Endothelial cell (in vitro differentiated cells): ENCODE measurements around the gene PP2D1. TPM values are rescaled to one million over a fixed set of nuclear protein-coding genes. Genes with fewer than 3 reads are reported as not detected.

Experiments used
- DNase-seq: peaks from one replicate; pipeline ENCODE4 v3.0.0; 2021; ENCODE audit warnings: low spot score
- H3K27ac Mint-ChIP-seq: one replicate; pipeline ENCODE4 v1.8.0; 2021; ENCODE audit warnings: mixed read lengths, inconsistent platforms; ENCODE audit not compliant: unreplicated experiment
- H3K27me3 Mint-ChIP-seq: one replicate; pipeline ENCODE4 v1.8.0; 2021; ENCODE audit warnings: mild to moderate bottlenecking, moderate library complexity, mixed read lengths, inconsistent platforms; ENCODE audit not compliant: unreplicated experiment
- H3K36me3 Mint-ChIP-seq: one replicate; pipeline ENCODE4 v1.8.0; 2021; ENCODE audit warnings: mild to moderate bottlenecking, low read depth, mixed read lengths, inconsistent platforms; ENCODE audit not compliant: unreplicated experiment
- H3K4me1 Mint-ChIP-seq: one replicate; pipeline ENCODE4 v1.8.0; 2021; ENCODE audit warnings: mild to moderate bottlenecking, mixed read lengths, inconsistent platforms; ENCODE audit not compliant: unreplicated experiment
- H3K4me3 Mint-ChIP-seq: one replicate; pipeline ENCODE4 v1.8.0; 2021; ENCODE audit warnings: mild to moderate bottlenecking, mixed read lengths, inconsistent platforms; ENCODE audit not compliant: unreplicated experiment
- H3K9me3 Mint-ChIP-seq: one replicate; pipeline ENCODE4 v1.8.0; 2021; ENCODE audit warnings: mixed read lengths, inconsistent platforms; ENCODE audit not compliant: unreplicated experiment
- CTCF ChIP-seq: fragments of 200-600 bp; sonication (generic); IDR thresholded peaks from one replicate; pipeline ENCODE4 v1.5.0; 2021; ENCODE audit warnings: antibody characterized with exemption; ENCODE audit not compliant: unreplicated experiment
- long read RNA-seq: library from polyadenylated mRNA; unstranded; transcript quantifications from one replicate; pipeline ENCODE4 v2.0.0, GENCODE V29; 2020; ENCODE audit not compliant: unreplicated experiment
- total RNA-seq: library from RNA; stranded (reverse); fragmentation: NEBNext Ultra II Directional; extraction: Animal tissue kit (Norgen Biotek cat#: 25700); gene quantifications from one replicate; pipeline ENCODE4 v1.2.1, GENCODE V29; 2021; ENCODE audit not compliant: unreplicated experiment

Gene PP2D1, protein sequence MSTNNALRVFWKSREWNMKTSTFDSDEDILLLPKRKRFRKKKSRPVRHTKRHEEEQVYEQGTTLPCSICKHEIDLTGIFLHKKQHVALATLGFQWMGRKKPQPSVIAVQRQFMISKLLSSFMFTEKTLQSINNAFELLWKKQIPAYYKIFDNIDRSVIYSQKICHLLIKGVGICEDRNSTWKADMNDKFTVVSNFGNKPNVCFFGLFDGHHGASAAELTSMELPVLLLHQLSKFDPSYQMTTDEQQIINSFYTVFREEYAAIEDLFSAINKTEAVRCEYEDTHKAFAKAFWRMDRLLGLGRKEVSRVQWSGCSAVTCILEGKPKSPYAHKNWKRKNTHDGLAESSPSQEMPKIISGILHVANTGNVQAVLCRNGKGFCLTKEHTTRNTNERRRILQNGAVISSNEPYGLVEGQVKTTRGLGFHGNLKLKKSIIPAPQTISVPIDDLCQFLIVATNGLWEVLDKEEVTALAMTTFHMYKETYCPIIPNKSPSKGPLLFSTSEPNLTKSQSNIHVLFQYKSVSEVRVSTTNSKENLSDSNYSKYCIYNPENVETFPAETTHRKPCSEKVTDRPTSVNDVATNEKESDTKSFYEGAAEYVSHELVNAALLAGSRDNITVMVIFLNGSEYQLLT
- total RNA-seq = not detected
- long read RNA-seq = 0 reads

DNA sequence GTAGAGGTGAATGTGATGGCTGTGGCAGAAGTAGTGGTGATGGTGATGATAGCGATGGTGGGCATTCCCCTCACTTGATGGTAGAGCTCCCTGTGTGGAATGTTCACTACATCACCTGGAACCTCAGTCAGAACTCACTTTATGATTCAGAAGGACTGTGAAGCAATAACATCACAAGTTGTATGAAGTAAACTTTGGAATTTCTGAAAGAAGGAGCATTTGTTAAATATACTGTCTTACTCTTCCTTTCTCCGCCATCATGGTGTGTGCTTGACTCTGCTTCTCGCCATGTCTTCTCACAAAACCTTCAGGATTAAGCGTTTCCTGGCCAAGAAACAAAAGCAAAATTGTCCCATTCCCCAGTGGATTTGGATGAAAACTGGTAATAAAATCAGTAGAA, at the start of gene PP2D1:
PP2D1 (minus strand) TSS at position 101 of the 400 bp plus-strand sequence. CDS start 192 bp downstream, outside the sequence.
- Mint-ChIP-seq H3K27me3 (no peaks in the 10 kb centered on the region), H3K4me3 (no peak within 1 kb of the TSS), H3K9me3 (no peaks in the 10 kb centered on the region), H3K36me3 (no peaks in the 10 kb centered on the region), H3K4me1 (no peaks in the 10 kb centered on the region), H3K27ac (no peak within 1 kb of the TSS)
- DNase-seq = no peak
- TF ChIP-seq CTCF = no peak

GRCh38 chr3:20060974-20061685, 49.1 kb upstream of the PP2D1 start:
- TF ChIP-seq CTCF = no peak
- no peak overlapping the region for H3K4me3 Mint-ChIP-seq
- DNase-seq = no peak
- no peaks in the 10 kb centered on the region for H3K9me3 Mint-ChIP-seq
- peaks cover 3% of the 10 kb centered on the region for H3K36me3 Mint-ChIP-seq
- H3K4me1 Mint-ChIP-seq = no peaks in the 10 kb centered on the region
- no peak overlapping the region for H3K27ac Mint-ChIP-seq
- H3K27me3 Mint-ChIP-seq = peaks cover 5% of the 10 kb centered on the region

DNA sequence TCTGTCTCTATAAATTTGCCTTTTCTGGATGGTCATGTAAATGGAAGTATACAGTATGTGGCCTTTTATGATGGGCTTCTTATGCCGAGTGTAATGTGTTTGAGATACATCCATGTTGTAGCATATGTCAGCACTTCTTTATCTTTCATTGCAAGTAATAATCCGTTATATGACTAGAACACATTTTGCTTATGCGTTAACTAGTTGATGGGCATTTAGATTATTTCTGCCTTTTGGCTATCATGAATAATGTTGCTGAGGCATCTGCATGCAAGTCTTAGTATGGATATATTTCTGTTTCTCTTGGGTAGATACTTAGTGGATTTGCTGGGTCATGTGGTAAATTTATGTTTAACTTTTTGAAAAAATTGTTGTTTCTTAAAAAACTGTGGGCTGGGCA, 47.9 kb upstream of the PP2D1 start:
- peaks cover 5% of the 10 kb centered on the region for H3K27me3 Mint-ChIP-seq
- no peak for TF ChIP-seq CTCF
- peaks cover 3% of the 10 kb centered on the region for H3K36me3 Mint-ChIP-seq
- H3K27ac Mint-ChIP-seq = peak overlapping the region; percentile 20
- no peaks in the 10 kb centered on the region for H3K4me1 Mint-ChIP-seq
- no peak overlapping the region for H3K4me3 Mint-ChIP-seq
- H3K9me3 Mint-ChIP-seq = no peaks in the 10 kb centered on the region
- no peak for DNase-seq

GRCh38 chr3:20057612-20058180, 45.6 kb upstream of the PP2D1 start:
- Mint-ChIP-seq H3K27me3 (peaks cover 5% of the 10 kb centered on the region), H3K4me3 (no peak overlapping the region), H3K4me1 (no peaks in the 10 kb centered on the region)

More at GRCh38 chr3:20057612-20058180, 45.6 kb upstream of the PP2D1 start:
- Mint-ChIP-seq H3K9me3 (no peaks in the 10 kb centered on the region), H3K36me3 (peaks cover 3% of the 10 kb centered on the region), H3K27ac (no peak overlapping the region)
- no peak for DNase-seq
- no peak for TF ChIP-seq CTCF
